Astrocyte (in vitro differentiated cells and primary cell): Measurements from ENCODE around the gene PDGFA. TPM values are rescaled to one million over a fixed set of nuclear protein-coding genes. Genes with fewer than 3 reads are reported as not detected.

Experiments used
- DNase-seq: peaks from one replicate; pipeline ENCODE4 v3.0.0-alpha.2; 2010; ENCODE audit warnings: low read depth
- FAIRE-seq: peaks from 2 replicates; lab custom pipeline; 2011; peaks lifted over from hg19 to GRCh38; lab: Jason Lieb, UNC
- H2AFZ ChIP-seq: 2 replicates; pipeline ENCODE4 v1.6.0; 2012; ENCODE audit warnings: low read depth, low read length, inconsistent platforms
- H3K27ac ChIP-seq: 2 replicates; pipeline ENCODE4 v1.5.1; 2011; ENCODE audit warnings: low read depth, low read length, inconsistent platforms
- H3K27me3 ChIP-seq: 2 replicates; pipeline ENCODE4 v1.6.0; 2011; ENCODE audit warnings: low read length, inconsistent platforms; ENCODE audit not compliant: insufficient read depth
- H3K36me3 ChIP-seq: 2 replicates; pipeline ENCODE4 v1.5.1; 2011; ENCODE audit warnings: low read length, inconsistent platforms; ENCODE audit not compliant: insufficient read depth
- H3K4me1 ChIP-seq: 2 replicates; pipeline ENCODE4 v1.5.1; 2011; ENCODE audit warnings: low read length, inconsistent platforms; ENCODE audit not compliant: insufficient read depth
- H3K4me2 ChIP-seq: 2 replicates; pipeline ENCODE4 v1.6.0; 2012; ENCODE audit warnings: low read length, inconsistent platforms
- H3K4me3 ChIP-seq: 2 replicates; pipeline ENCODE4 v1.5.1; 2011; ENCODE audit warnings: low read depth, mild to moderate bottlenecking, low read length, inconsistent platforms; ENCODE audit not compliant: insufficient read depth
- H3K79me2 ChIP-seq: 2 replicates; pipeline ENCODE4 v1.6.0; 2012; ENCODE audit warnings: mild to moderate bottlenecking, low read length, inconsistent platforms; ENCODE audit not compliant: insufficient read depth
- H3K9ac ChIP-seq: 2 replicates; pipeline ENCODE4 v1.6.0; 2012; ENCODE audit warnings: mild to moderate bottlenecking, low read length, inconsistent platforms
- H3K9me3 ChIP-seq: 2 replicates; pipeline ENCODE4 v1.5.1; 2012; ENCODE audit warnings: low read depth, mild to moderate bottlenecking, low read length, inconsistent platforms; ENCODE audit not compliant: insufficient read depth
- H4K20me1 ChIP-seq: 2 replicates; pipeline ENCODE4 v1.6.0; 2012; ENCODE audit warnings: low read length, inconsistent platforms; ENCODE audit not compliant: insufficient read depth
- H3K27ac Mint-ChIP-seq: one replicate; pipeline ENCODE4 v1.8.0; 2021; ENCODE audit warnings: mild to moderate bottlenecking, mixed read lengths; ENCODE audit not compliant: unreplicated experiment
- H3K27me3 Mint-ChIP-seq: one replicate; pipeline ENCODE4 v1.8.0; 2021; ENCODE audit warnings: low read depth, mixed read lengths; ENCODE audit not compliant: unreplicated experiment
- H3K36me3 Mint-ChIP-seq: one replicate; pipeline ENCODE4 v1.8.0; 2021; ENCODE audit warnings: low read depth, mixed read lengths; ENCODE audit not compliant: unreplicated experiment
- H3K4me1 Mint-ChIP-seq: one replicate; pipeline ENCODE4 v1.8.0; 2021; ENCODE audit warnings: low read depth, mixed read lengths; ENCODE audit not compliant: unreplicated experiment
- H3K4me3 Mint-ChIP-seq: one replicate; pipeline ENCODE4 v1.8.0; 2021; ENCODE audit warnings: mild to moderate bottlenecking, moderate library complexity, mixed read lengths; ENCODE audit not compliant: unreplicated experiment
- H3K9me3 Mint-ChIP-seq: one replicate; pipeline ENCODE4 v1.8.0; 2021; ENCODE audit warnings: mild to moderate bottlenecking, mixed read lengths; ENCODE audit not compliant: unreplicated experiment
- CTCF ChIP-seq: IDR thresholded peaks from 2 replicates; pipeline ENCODE4 v1.5.1; 2011; ENCODE audit warnings: low read depth, mild to moderate bottlenecking, inconsistent platforms, low read length, moderate library complexity; ENCODE audit not compliant: insufficient read depth
- EZH2 ChIP-seq: IDR thresholded peaks from 2 replicates; pipeline ENCODE4 v1.6.1; 2012; ENCODE audit warnings: mild to moderate bottlenecking, low read length, inconsistent platforms; ENCODE audit not compliant: insufficient read depth
- total RNA-seq: library from RNA; stranded (reverse); gene quantifications from 2 replicates; pipeline ENCODE4 v1.2.1, GENCODE V29; 2021

Gene PDGFA
- total RNA-seq, 1 donor from 2014 or later = 47.1 TPM

GRCh38 chr7:561631-562373, 42.2 kb upstream of the PDGFA start:
- no peak overlapping the region for H3K4me3 Mint-ChIP-seq
- no peak for FAIRE-seq
- no peak overlapping the region for H3K27ac ChIP-seq
- H3K9ac ChIP-seq = no peak overlapping the region
- DNase-seq = no peak
- TF ChIP-seq EZH2 (no peak), CTCF (no peak)
- H3K4me1 Mint-ChIP-seq = peaks cover 6% of the 10 kb centered on the region
- H3K27me3 Mint-ChIP-seq = peaks cover 11% of the 10 kb centered on the region
- no peak overlapping the region for H3K4me2 ChIP-seq
- H3K27ac Mint-ChIP-seq = no peak overlapping the region
- H3K4me3 ChIP-seq = no peak overlapping the region
- H2AFZ ChIP-seq = no peak overlapping the region
- peaks cover 5% of the 10 kb centered on the region for H4K20me1 ChIP-seq
- H3K9me3 ChIP-seq = peaks cover 2% of the 10 kb centered on the region
- H3K4me1 ChIP-seq = no peaks in the 10 kb centered on the region
- no peaks in the 10 kb centered on the region for H3K36me3 ChIP-seq
- no peaks in the 10 kb centered on the region for H3K79me2 ChIP-seq
- no peaks in the 10 kb centered on the region for H3K9me3 Mint-ChIP-seq
- H3K27me3 ChIP-seq = no peaks in the 10 kb centered on the region
- peaks cover 5% of the 10 kb centered on the region for H3K36me3 Mint-ChIP-seq

DNA sequence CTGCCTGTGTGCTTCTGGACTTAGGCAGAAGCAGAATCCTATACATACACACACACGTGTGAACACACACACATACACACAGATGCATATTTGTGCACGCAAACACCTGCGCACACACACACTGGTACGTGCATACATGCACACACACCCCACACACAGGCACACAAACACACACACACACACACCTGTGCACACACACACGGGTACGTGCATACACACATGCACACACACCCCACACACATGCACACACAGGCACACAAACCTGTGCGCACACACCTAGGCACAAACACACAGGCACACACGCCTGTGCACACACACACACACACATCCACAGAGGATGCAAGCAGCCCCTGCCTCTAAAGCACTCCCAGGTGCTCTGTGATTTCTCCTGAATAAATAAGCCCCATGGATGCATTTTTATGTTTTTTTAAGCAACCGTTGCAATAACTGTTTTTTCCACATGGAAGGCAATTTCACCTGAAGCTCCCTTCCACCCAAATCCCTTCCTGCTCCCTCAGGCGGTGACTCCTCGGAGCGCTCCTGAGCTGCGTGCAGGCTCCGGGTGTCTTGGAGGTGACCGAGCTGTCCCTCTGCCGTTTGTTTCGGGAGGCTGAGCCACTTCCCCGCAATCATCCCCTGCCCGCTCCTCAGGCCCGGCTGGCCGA, 41.5 kb upstream of the PDGFA start:
- Histone ChIP-seq H2AFZ (no peak overlapping the region), H3K27ac (no peak overlapping the region), H3K79me2 (no peaks in the 10 kb centered on the region), H3K36me3 (no peaks in the 10 kb centered on the region), H4K20me1 (peaks cover under 1% of the 10 kb centered on the region), H3K4me3 (no peak overlapping the region), H3K9me3 (peaks cover 2% of the 10 kb centered on the region), H3K27me3 (no peaks in the 10 kb centered on the region), H3K9ac (no peak overlapping the region), H3K4me2 (no peak overlapping the region), H3K4me1 (no peaks in the 10 kb centered on the region)
- H3K27me3 Mint-ChIP-seq = peaks cover 11% of the 10 kb centered on the region
- peaks cover 6% of the 10 kb centered on the region for H3K4me1 Mint-ChIP-seq
- H3K27ac Mint-ChIP-seq = no peak overlapping the region
- H3K9me3 Mint-ChIP-seq = no peaks in the 10 kb centered on the region
- TF ChIP-seq EZH2 = no peak
- peaks cover 5% of the 10 kb centered on the region for H3K36me3 Mint-ChIP-seq
- DNase-seq = no peak
- H3K4me3 Mint-ChIP-seq = no peak overlapping the region
- no peak for FAIRE-seq

- Mint-ChIP-seq H3K9me3 (no peaks in the 10 kb centered on the region), H3K4me3 (no peak overlapping the region), H3K27ac (no peak overlapping the region), H3K27me3 (peaks cover 11% of the 10 kb centered on the region), H3K4me1 (peaks cover 6% of the 10 kb centered on the region), H3K36me3 (peaks cover 5% of the 10 kb centered on the region)
- H3K27ac ChIP-seq = no peak overlapping the region
- H3K27me3 ChIP-seq = no peaks in the 10 kb centered on the region
- TF ChIP-seq CTCF = no peak
- no peak for TF ChIP-seq EZH2
- H2AFZ ChIP-seq = no peak overlapping the region
- no peak overlapping the region for H3K9ac ChIP-seq
- H3K36me3 ChIP-seq = no peaks in the 10 kb centered on the region
- DNase-seq (no peak), FAIRE-seq (no peak)
- no peaks in the 10 kb centered on the region for H3K79me2 ChIP-seq
- H3K9me3 ChIP-seq = peaks cover 2% of the 10 kb centered on the region
- H3K4me3 ChIP-seq = no peak overlapping the region
- no peak overlapping the region for H3K4me2 ChIP-seq
- H3K4me1 ChIP-seq = no peaks in the 10 kb centered on the region
- no peaks in the 10 kb centered on the region for H4K20me1 ChIP-seq
These were observed 39.7 kb upstream of the PDGFA start for GRCh38 chr7:559396-559705.
